ENCODE results near the gene SMAP1.
"Not testable (repeated sequence)": the region's sequence is repeated elsewhere in the genome, so short reads cannot be mapped to it uniquely, and the experiment has no call there.

SMAP1 gene

GRCh38 chr6:70739534-70739933, 71.9 kb downstream of the SMAP1 start:
- DNase-seq (ENCODE audit: low read depth in 1 of 2, low spot score in 1 of 2), result no peak

- not testable (repeated sequence) for DNase-seq (ENCODE audit: low read depth in 1 of 2, low spot score in 1 of 2)
Measured at GRCh38 chr6:70740746-70741145, 73.1 kb downstream of the SMAP1 start.

DNA sequence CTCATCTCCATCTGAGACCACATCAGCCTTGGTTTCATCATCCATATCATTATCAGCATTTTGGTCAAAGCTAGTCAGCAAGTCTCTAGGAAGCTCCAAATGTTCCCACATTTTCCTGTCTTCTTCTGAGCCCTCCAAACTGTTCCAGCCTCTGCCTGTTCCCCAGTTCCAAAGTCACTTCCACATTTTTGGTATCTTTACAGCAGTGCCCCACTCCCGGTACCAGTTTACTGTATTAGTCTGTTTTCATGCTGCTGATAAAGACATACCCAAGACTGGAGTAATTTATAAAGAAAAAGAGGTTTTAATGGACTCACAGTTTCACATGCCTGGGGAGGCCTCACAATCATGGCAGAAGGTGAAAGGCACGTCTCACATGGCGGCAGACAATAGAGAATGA, 74.8 kb downstream of the SMAP1 start:
- DNase-seq (ENCODE audit: low read depth in 1 of 2, low spot score in 1 of 2), result not testable (repeated sequence)

DNA sequence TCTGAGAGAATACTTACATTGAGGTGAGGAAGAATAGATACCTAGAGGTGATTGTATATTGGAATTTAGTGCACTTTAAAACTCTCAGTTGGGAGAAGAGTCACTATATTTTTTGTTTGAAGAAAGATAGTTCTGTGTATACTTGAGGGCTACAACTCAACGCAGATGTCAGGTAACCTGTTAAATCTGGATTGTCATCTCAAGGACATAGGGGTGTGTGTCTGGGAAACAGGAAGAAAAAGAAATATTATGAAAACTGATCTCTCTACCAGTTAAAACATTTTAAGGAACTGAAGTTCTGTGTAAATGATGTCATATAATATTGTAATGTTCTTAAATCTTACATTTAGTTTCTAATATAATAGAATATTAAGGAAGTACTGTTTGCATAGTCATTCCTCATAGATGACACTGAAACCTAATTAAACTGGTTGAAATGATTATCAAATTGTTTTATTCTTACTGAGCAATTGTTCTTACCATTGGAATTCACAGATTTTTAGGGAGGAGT, 86.2 kb downstream of the SMAP1 start:
- no peak for DNase-seq (ENCODE audit: low read depth in 1 of 2, low spot score in 1 of 2)

DNA sequence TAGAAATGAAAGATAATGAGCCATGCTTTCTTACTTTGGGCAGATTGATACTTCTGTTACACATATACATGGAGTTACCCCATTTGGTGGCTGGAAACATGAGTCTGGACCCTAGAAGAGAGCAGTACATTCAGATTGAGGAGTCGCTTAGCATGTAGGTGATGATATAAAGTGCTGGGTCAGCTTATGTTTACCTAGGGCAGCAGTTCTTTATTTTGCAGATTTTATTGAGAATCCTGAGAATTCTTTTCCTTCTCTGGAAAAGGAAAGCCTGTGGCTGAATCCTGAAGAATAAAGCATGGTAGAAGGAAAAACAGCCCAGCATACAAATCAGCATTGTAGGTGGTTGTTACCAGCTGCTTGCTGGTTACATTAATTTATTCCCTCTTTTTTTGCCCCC, 91.2 kb downstream of the SMAP1 start:
- no peak for DNase-seq (ENCODE audit: low read depth in 1 of 2, low spot score in 1 of 2)

DNA sequence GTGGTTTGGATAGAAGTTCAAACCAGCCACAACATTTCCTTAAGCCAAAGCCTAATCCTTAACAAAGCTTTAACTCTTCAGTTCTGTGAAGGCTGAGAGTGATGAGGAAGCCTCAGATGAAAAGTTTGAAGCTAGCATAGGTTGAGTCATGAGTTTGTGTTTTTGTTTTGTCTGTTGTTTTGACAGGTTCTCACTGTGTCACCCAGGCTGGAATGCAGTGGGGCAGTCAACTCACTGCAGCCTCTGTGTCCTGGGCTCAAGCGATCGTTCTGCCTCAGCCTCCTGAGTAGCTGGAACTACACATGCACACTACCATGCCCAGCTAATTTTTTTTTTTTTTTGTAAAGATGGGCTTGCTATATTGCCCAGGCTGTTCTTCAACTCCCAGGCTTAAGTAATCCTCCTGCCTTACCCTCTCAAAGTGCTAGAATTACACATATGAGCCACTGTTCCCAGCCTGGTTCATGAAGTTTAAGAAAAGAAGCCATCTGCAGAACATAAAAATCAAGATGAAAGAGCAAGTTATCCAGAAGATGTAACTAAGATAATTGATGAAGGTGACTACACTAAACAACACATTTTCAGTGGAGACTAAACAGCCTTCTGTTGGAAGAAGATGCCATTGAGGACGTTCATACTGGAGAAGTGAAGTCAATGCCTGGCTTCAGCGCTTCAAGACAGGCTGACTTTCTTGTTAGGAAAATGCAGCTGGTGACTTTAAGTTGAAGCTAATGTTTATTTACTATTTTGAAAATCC, 96.2 kb downstream of the SMAP1 start:
- no peak for DNase-seq (ENCODE audit: low read depth in 1 of 2, low spot score in 1 of 2)

GRCh38 chr6:70764706-70765105, 97.0 kb downstream of the SMAP1 start:
- DNase-seq (ENCODE audit: low read depth in 1 of 2, low spot score in 1 of 2), result no peak

- not testable (repeated sequence) for DNase-seq (ENCODE audit: low read depth in 1 of 2, low spot score in 1 of 2)
Measured at GRCh38 chr6:70771351-70771750, 103.7 kb downstream of the SMAP1 start.

DNA sequence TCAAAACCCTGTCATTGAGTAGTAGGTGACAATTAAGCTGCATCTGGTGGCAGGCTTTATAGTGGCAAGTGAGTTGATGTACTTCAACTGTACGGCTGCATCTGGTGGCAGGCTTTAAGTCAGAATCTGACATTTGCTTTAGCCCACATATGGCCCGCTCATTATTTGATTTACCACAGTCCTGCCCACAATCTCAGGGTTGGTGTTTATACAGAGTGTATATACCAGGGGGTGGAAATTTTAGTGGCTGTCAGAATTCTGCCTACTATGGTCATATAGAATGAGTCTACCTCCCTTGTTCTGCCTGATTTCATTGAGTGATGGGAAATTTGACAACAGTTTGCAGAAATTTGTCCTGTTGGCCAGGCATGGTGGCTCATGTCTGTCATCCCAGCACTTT, 112.3 kb downstream of the SMAP1 start:
- no peak for DNase-seq (ENCODE audit: low read depth in 1 of 2, low spot score in 1 of 2)

GRCh38 chr6:70790483-70791224, 123.0 kb downstream of the SMAP1 start:
- DNase-seq (ENCODE audit: low read depth in 1 of 2, low spot score in 1 of 2), result no peak

GRCh38 chr6:70797625-70798024, 129.9 kb downstream of the SMAP1 start:
- DNase-seq (ENCODE audit: low read depth in 1 of 2, low spot score in 1 of 2), result no peak

GRCh38 chr6:70806086-70806485, 138.4 kb downstream of the SMAP1 start:
- DNase-seq (ENCODE audit: low read depth in 1 of 2, low spot score in 1 of 2), result no peak

GRCh38 chr6:70811788-70812187, 144.1 kb downstream of the SMAP1 start:
- no peak for DNase-seq (ENCODE audit: low read depth in 1 of 2, low spot score in 1 of 2)

DNA sequence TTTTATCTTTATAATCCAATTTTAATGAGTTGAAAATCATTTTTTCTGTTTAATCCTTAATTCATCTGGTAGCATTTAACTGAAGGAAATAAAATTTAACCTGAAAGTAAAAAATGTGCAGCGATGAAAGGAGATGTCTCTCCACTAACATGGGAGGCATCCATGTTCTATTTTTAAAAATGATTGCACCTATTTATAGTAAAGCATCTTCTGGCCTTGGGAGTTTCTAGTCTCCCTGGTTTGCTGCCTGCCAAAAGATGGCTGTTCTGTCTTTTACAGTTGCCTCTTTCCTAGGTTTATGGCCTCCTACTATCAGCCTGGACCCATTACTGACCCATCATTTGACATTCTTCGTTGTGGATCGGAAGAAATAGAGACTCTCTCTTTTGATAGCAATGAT, 146.2 kb downstream of the SMAP1 start:
- DNase-seq (ENCODE audit: low read depth in 1 of 2, low spot score in 1 of 2), result no peak

DNA sequence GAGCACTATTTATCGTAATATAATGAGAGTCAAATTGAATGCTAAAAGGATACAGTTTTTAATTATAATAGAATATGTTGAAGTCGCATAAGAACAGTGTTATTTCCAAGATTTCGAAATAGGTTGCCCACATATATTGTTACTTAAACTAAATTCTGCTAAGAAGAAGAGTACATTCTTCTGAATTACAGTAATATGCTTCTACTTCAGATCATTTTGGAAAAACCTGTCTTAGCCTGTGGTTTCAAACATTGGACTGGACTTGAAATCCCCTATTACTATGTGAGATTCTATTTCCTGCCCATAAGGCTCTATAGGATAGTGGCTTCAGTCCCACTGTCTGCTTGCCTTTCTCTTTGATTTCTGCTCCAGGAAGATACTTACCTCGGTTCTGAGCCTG, 152.0 kb downstream of the SMAP1 start:
- DNase-seq (ENCODE audit: low read depth in 1 of 2, low spot score in 1 of 2), result no peak

- no peak for DNase-seq (ENCODE audit: low read depth in 1 of 2, low spot score in 1 of 2)
Measured at GRCh38 chr6:70820778-70821177, 153.1 kb downstream of the SMAP1 start.

DNA sequence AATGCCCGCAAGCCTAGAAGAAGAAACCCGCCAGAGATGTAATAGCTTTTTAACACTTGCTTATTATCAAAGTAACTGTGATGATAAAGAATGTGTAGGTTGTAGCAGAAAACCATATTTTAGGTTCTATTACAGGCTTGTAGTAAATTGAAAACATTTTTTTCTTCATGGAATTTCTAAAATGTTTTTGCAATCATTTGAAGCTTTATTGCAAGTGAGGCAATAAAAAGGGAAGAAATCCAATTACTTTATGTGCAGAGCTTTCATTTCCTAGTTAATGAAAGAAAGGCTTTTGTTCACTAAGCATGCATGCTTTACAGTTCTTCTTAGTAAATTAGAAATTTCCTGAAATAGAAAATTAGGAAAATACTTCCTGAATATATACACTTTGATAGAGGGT, 154.1 kb downstream of the SMAP1 start:
- DNase-seq (ENCODE audit: low read depth in 1 of 2, low spot score in 1 of 2), result no peak

- DNase-seq (ENCODE audit: low read depth in 1 of 2, low spot score in 1 of 2), result no peak
Measured at GRCh38 chr6:70823651-70824050, 156.0 kb downstream of the SMAP1 start.

GRCh38 chr6:70831427-70831826, 163.7 kb downstream of the SMAP1 start:
- no peak for DNase-seq (ENCODE audit: low read depth in 1 of 2, low spot score in 1 of 2)

DNA sequence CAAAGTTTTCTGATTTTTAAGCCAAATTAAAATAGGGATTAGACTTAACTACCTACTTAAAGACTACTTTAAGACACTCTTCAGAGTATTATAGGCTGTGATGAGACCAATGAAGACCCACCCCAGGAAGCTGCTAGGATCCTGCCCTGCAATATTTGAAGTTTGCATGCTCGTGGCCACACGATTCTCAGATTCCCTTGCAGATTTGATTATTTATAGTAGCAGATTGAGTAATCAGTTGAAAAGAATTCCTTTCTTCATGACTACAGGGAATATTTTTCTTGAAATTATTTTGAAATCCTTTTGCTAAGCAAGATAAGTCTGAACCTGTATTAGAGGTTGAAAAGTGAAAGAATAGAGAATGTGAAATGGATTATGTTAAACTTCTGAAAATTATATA, 166.8 kb downstream of the SMAP1 start:
- no peak for DNase-seq (ENCODE audit: low read depth in 1 of 2, low spot score in 1 of 2)

- DNase-seq (ENCODE audit: low read depth in 1 of 2, low spot score in 1 of 2), result no peak
Measured at GRCh38 chr6:70838907-70839285, 171.2 kb downstream of the SMAP1 start.

Measured in stimulated activated CD4-positive, alpha-beta T cell treated with anti-CD3 and anti-CD28 coated beads, Interleukin-15, amount 100 ng/mL, for 1 hour (primary cell).